Measurements from ENCODE around the gene HNRNPC. TPM values are rescaled to one million over a fixed set of nuclear protein-coding genes. Genes with fewer than 3 reads are reported as not detected.

HNRNPC gene
- total RNA-seq, 2 experiments from 2014 or later = 897 to 1,000 TPM

- no peak for TF ChIP-seq EZH2phosphoT487 (IDR thresholded peaks at IDR 0.05; ENCODE audit: borderline replicate concordance, low read depth, low read length)
- TF ChIP-seq CTCF (conservative IDR thresholded peaks at IDR 0.05; ENCODE audit: low read length) = no peak
- H4K20me1 ChIP-seq (ENCODE audit: insufficient read depth, low read length) = peaks cover 52% of the 10 kb centered on the region
- peak overlapping the region; percentile 89 for H3K4me2 ChIP-seq (ENCODE audit: low read length)
- peak; percentile 78 for DNase-seq (ENCODE audit: low spot score)
- H2AFZ ChIP-seq (ENCODE audit: low read length) = no peak overlapping the region
- BruUV-seq (replicated peaks) = TSS peak; percentile 66
- H3K79me2 ChIP-seq (ENCODE audit: insufficient read depth, low read depth, low read length) = peaks cover 56% of the 10 kb centered on the region
- H3K9me3 ChIP-seq (ENCODE audit: low read length) = peaks cover 6% of the 10 kb centered on the region; the same call in 1 of the 2 replicates
- intact Hi-C loops (cut with micrococcal nuclease; ENCODE audit: unreplicated experiment) = loop anchor here (1.0 to 5.0 kb wide), 2 partner anchors 116 to 169 kb away; partner anchors contain the start of gene SUPT16H
- peak overlapping the region; percentile 80 for H3K27ac ChIP-seq (ENCODE audit: low read depth, low read length, poor library complexity, severe bottlenecking)
- H3K4me1 ChIP-seq (ENCODE audit: insufficient read depth, low read length, poor library complexity, severe bottlenecking) = peaks cover 40% of the 10 kb centered on the region
- H3K4me3 ChIP-seq (ENCODE audit: low read depth, low read length, poor library complexity, severe bottlenecking) = peak overlapping the region; percentile 95
- ChIA-PET POLR2A (interaction anchor here (0.6 to 1.1 kb wide), 3 partner anchors 33 to 118 kb away, joined by 3 to 4 read pairs (median 3); no protein-coding TSS in a partner anchor), CTCF (ENCODE audit: unreplicated experiment) (no interaction called here)
- peaks cover 54% of the 10 kb centered on the region for H3K36me3 ChIP-seq (ENCODE audit: insufficient read depth, low read length)
- H3K9me2 ChIP-seq (ENCODE audit: insufficient read depth, low read length) = no peaks in the 10 kb centered on the region
Observed at GRCh38 chr14:21268617-21269251, 508 bp downstream of the HNRNPC start.

GRCh38 chr14:21267886-21268616 is 1.2 kb downstream of the HNRNPC start:
- CTCF ChIA-PET (ENCODE audit: unreplicated experiment) = no interaction called here
- H4K20me1 ChIP-seq (ENCODE audit: insufficient read depth, low read length) = peaks cover 58% of the 10 kb centered on the region

More at GRCh38 chr14:21267886-21268616, 1.2 kb downstream of the HNRNPC start:
- Histone ChIP-seq H2AFZ (ENCODE audit: low read length) (no peak overlapping the region), H3K36me3 (ENCODE audit: insufficient read depth, low read length) (peaks cover 61% of the 10 kb centered on the region), H3K79me2 (ENCODE audit: insufficient read depth, low read depth, low read length) (peaks cover 63% of the 10 kb centered on the region), H3K4me2 (ENCODE audit: low read length) (peak overlapping the region; percentile 89), H3K4me3 (ENCODE audit: low read depth, low read length, poor library complexity, severe bottlenecking) (peak overlapping the region; percentile 95), H3K27ac (ENCODE audit: low read depth, low read length, poor library complexity, severe bottlenecking) (peak overlapping the region; percentile 80), H3K9me3 (ENCODE audit: low read length) (peaks cover 6% of the 10 kb centered on the region; the same call in 1 of the 2 replicates), H3K4me1 (ENCODE audit: insufficient read depth, low read length, poor library complexity, severe bottlenecking) (peaks cover 46% of the 10 kb centered on the region), H3K9me2 (ENCODE audit: insufficient read depth, low read length) (no peaks in the 10 kb centered on the region)
- POLR2A ChIA-PET = interaction anchor here (0.6 to 1.1 kb wide), 3 partner anchors 32 to 118 kb away, joined by 3 to 4 read pairs (median 3); no protein-coding TSS in a partner anchor
- TF ChIP-seq EZH2phosphoT487 (IDR thresholded peaks at IDR 0.05; ENCODE audit: borderline replicate concordance, low read depth, low read length) (no peak), CTCF (conservative IDR thresholded peaks at IDR 0.05; ENCODE audit: low read length) (no peak)
- no TSS peak for BruUV-seq (replicated peaks)
- intact Hi-C loops (cut with micrococcal nuclease; ENCODE audit: unreplicated experiment) = loop anchor here (5.0 kb wide), 1 partner anchor 169 kb away; no protein-coding TSS in a partner anchor
- peak; percentile 22 for DNase-seq (ENCODE audit: low spot score)

Data from OCI-LY7 (cell line).